Endothelial cell of umbilical vein (primary cell): ENCODE results near the gene GRAMD1A. TPM values are rescaled to one million over a fixed set of nuclear protein-coding genes. Genes with fewer than 3 reads are reported as not detected.

ENCODE experiments used
- BruUV-seq: library from RNA; stranded (reverse); fragments of 400-500 nt; replicated peaks from 2 replicates; lab custom pipeline; 2021; lab: Mats Ljungman, UMichigan
- CTCF ChIA-PET: fragments of 300-600, 350-600 bp; sonication (Branson Sonifier 250); formaldehyde crosslinking; loops from one replicate; lab custom pipeline; 2021; ENCODE audit warnings: antibody characterized with exemption, inconsistent platforms; lab: Charles Lee
- POLR2A ChIA-PET: fragments of 300-600, 350-600 bp; sonication (Branson Sonifier 250); formaldehyde crosslinking; loops from one replicate; lab custom pipeline; 2021; ENCODE audit warnings: antibody characterized with exemption, inconsistent platforms; lab: Charles Lee
- DNase-seq: peaks from one replicate; pipeline ENCODE4 v3.0.0-alpha.2; 2011; ENCODE audit warnings: low read depth, low spot score
- FAIRE-seq: peaks from 2 replicates; lab custom pipeline; 2011; peaks lifted over from hg19 to GRCh38; lab: Jason Lieb, UNC
- H2AFZ ChIP-seq: 2 replicates; pipeline ENCODE4 v1.6.0; 2012; ENCODE audit warnings: low read depth, low read length, control low read depth, inconsistent platforms
- H3K27ac ChIP-seq: 2 replicates; pipeline ENCODE4 v1.5.1; 2011; ENCODE audit warnings: low read depth, mild to moderate bottlenecking, control low read depth, low read length, moderate library complexity; ENCODE audit not compliant: insufficient read depth
- H3K27me3 ChIP-seq, 2 experiments: 2 replicates each; pipeline versions ENCODE4 v1.6.0 to v1.6.1; 2011; ENCODE audit warnings: low read length in 2 of 2, mixed read lengths in 1 of 2; ENCODE audit not compliant: control insufficient read depth in 2 of 2, insufficient read depth in 2 of 2
- H3K36me3 ChIP-seq, 2 experiments: 2 replicates in 1 of 2; 3 replicates in 1 of 2; pipeline ENCODE4 v1.5.1; 2011; ENCODE audit warnings: low read length in 2 of 2, mild to moderate bottlenecking in 1 of 2, moderate library complexity in 1 of 2; ENCODE audit not compliant: control insufficient read depth in 2 of 2, insufficient read depth in 2 of 2; ENCODE audit errors: extremely low read depth in 1 of 2
- H3K4me1 ChIP-seq: 3 replicates; pipeline ENCODE4 v1.5.1; 2011; ENCODE audit warnings: mild to moderate bottlenecking, low read length; ENCODE audit not compliant: control insufficient read depth, insufficient read depth; ENCODE audit errors: extremely low read depth
- H3K4me2 ChIP-seq: 2 replicates; pipeline ENCODE4 v1.6.1; 2011; ENCODE audit warnings: low read length, control low read depth, mixed read lengths; ENCODE audit not compliant: insufficient read depth
- H3K4me3 ChIP-seq, 3 experiments: fragments of 200-600 bp in 1 of 3; sonication (generic), shearing (Covaris generic) in 1 of 3; replicated peaks in 1 of 3; 2 replicates each; pipeline ENCODE4 v1.5.1; 2011 to 2016; ENCODE audit warnings: control low read depth in 3 of 3, low read length in 3 of 3, mild to moderate bottlenecking in 2 of 3, inconsistent platforms in 1 of 3, low read depth in 1 of 3, moderate library complexity in 1 of 3; ENCODE audit not compliant: insufficient read depth in 1 of 3
- H3K79me2 ChIP-seq: 2 replicates; pipeline ENCODE4 v1.6.0; 2012; ENCODE audit warnings: low read length, inconsistent platforms; ENCODE audit not compliant: control insufficient read depth, insufficient read depth
- H3K9ac ChIP-seq: replicated peaks from 2 replicates; pipeline ENCODE3; 2011; ENCODE audit warnings: low read length, control low read depth; ENCODE audit not compliant: insufficient read depth; ENCODE audit errors: extremely low read depth
- H3K9me1 ChIP-seq: replicated peaks from 3 replicates; pipeline ENCODE4 v1.6.0; 2011; ENCODE audit warnings: mild to moderate bottlenecking, low read length; ENCODE audit not compliant: control insufficient read depth, insufficient read depth; ENCODE audit errors: extremely low read depth
- H3K9me3 ChIP-seq: replicated peaks from 2 replicates; pipeline ENCODE4 v1.5.1; 2012; ENCODE audit warnings: low read length, inconsistent platforms; ENCODE audit not compliant: control insufficient read depth, insufficient read depth
- H4K20me1 ChIP-seq: replicated peaks from 2 replicates; pipeline ENCODE3; 2011; ENCODE audit warnings: mild to moderate bottlenecking, low read length; ENCODE audit not compliant: control insufficient read depth, insufficient read depth; ENCODE audit errors: extremely low read depth
- EZH2 ChIP-seq: IDR thresholded peaks from 2 replicates; pipeline ENCODE4 v1.6.1; 2012; ENCODE audit warnings: borderline replicate concordance, low read depth, mild to moderate bottlenecking, moderate library complexity, low read length, inconsistent platforms; ENCODE audit not compliant: severe bottlenecking
- FOS ChIP-seq: IDR thresholded peaks from 2 replicates; pipeline ENCODE4 v1.6.1; 2011; ENCODE audit warnings: mild to moderate bottlenecking, low read length, moderate library complexity, borderline replicate concordance; ENCODE audit not compliant: insufficient read depth
- GATA2 ChIP-seq: IDR thresholded peaks from 2 replicates; pipeline ENCODE4 v1.7.0; 2011; ENCODE audit warnings: low read depth, mild to moderate bottlenecking, moderate library complexity, mixed read lengths, low read length; ENCODE audit not compliant: insufficient read length, insufficient read depth
- JUN ChIP-seq: IDR thresholded peaks from 2 replicates; pipeline ENCODE4 v1.6.1; 2011; ENCODE audit warnings: borderline replicate concordance, low read depth; ENCODE audit not compliant: insufficient read length, insufficient read depth
- MYC ChIP-seq: IDR thresholded peaks from one replicate; pipeline ENCODE4 v1.6.1; 2011; ENCODE audit warnings: mild to moderate bottlenecking, low read depth, low read length
- POLR2A ChIP-seq: IDR thresholded peaks from 2 replicates; pipeline ENCODE4 v1.6.1; 2012; ENCODE audit warnings: low read depth, mild to moderate bottlenecking, control low read depth, low read length
- POLR2AphosphoS5 ChIP-seq: IDR thresholded peaks from 2 replicates; pipeline ENCODE4 v1.6.1; 2012; ENCODE audit warnings: low read depth, mild to moderate bottlenecking, control low read depth, low read length, moderate library complexity; ENCODE audit not compliant: insufficient read depth
- dilution Hi-C: fragments of 300-500 bp; cut with MboI; formaldehyde crosslinking; loops from one replicate; pipeline ENCODE4 v1.15.0; 2019; ENCODE audit warnings: low sequenced_read_pairs; ENCODE audit not compliant: extremely low pct_ligation_motif_present
- intact Hi-C: fragments of 100-400 bp; cut with micrococcal nuclease; formaldehyde crosslinking; loops from one replicate; pipeline ENCODE4 v1.10.0; 2022
- polyA plus RNA-seq, 4 experiments: library from polyadenylated mRNA; depleted of rRNA in 3 of 4; stranded (reverse) in 3 of 4; unstranded in 1 of 4; fragments of >200 nt; gene quantifications; 2 replicates each; pipeline versions ENCODE4 v1.2.1 to v1.2.3, GENCODE V29; 2011 to 2012; ENCODE audit warnings: missing spikeins in 1 of 4
- total RNA-seq: library from RNA; stranded (reverse); gene quantifications from 2 replicates; pipeline ENCODE4 v1.2.3, GENCODE V29; 2021
- TF ChIP-seq, protein P1 (sequence below): IDR thresholded peaks from 2 replicates; pipeline ENCODE4 v1.6.1; 2011; ENCODE audit not compliant: insufficient read depth, insufficient read length
- TF ChIP-seq, protein P2 (sequence below), 2 donors: IDR thresholded peaks; 1 replicate in 1 of 2; 2 replicates in 1 of 2; pipeline ENCODE4 v1.5.1; 2011; ENCODE audit warnings: low read length in 2 of 2, mild to moderate bottlenecking in 2 of 2, moderate library complexity in 2 of 2, control low read depth in 1 of 2, inconsistent platforms in 1 of 2, low read depth in 1 of 2; ENCODE audit not compliant: insufficient read depth in 1 of 2; ENCODE audit errors: extremely low read depth in 1 of 2

GRAMD1A gene
- total and polyA plus RNA-seq, 2 donors (not counting 3 experiments of a cell fraction or from before 2014, with no cell fraction given), result 127 to 130 TPM

DNA sequence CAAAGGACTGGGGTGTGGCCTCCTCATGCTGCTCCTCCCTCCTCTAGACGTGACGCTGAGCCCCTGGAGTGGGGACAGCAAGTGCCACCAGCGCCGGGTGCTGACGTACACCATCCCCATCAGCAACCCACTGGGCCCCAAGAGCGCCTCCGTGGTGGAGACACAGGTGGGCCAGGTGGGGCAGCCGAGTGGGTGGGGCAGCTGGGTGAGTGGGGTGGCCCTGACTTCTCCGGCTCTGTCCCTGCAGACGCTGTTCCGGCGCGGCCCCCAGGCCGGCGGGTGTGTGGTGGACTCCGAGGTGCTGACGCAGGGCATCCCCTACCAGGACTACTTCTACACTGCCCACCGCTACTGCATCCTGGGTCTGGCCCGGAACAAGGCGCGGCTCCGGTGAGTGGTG lies 19.0 kb downstream of the GRAMD1A start:
- dilution Hi-C loops, result no loop called here
- CTCF ChIA-PET, result interaction anchor here (1.1 kb wide), 1 partner anchor 20 kb away, joined by 3 read pairs; no protein-coding TSS in a partner anchor
- Histone ChIP-seq H3K27me3 (no peaks in the 10 kb centered on the region), H3K36me3 (peaks cover 13 to 69% of the 10 kb centered on the region in 2 experiments), H3K9me1 (no peaks in the 10 kb centered on the region), H3K4me1 (no peaks in the 10 kb centered on the region), H3K4me2 (no peak overlapping the region), H3K27ac (no peak overlapping the region), H3K9ac (no peak overlapping the region), H4K20me1 (no peaks in the 10 kb centered on the region), H3K9me3 (no peaks in the 10 kb centered on the region), H2AFZ (no peak overlapping the region), H3K79me2 (no peaks in the 10 kb centered on the region), H3K4me3 (no peak overlapping the region)
- intact Hi-C loops, result no loop called here
- DNase-seq (no peak), FAIRE-seq (no peak)
- TF ChIP-seq EZH2, result no peak
- TF ChIP-seq, protein P1, sequence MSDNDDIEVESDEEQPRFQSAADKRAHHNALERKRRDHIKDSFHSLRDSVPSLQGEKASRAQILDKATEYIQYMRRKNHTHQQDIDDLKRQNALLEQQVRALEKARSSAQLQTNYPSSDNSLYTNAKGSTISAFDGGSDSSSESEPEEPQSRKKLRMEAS, result no peak
- no peak for TF ChIP-seq GATA2
- no peak for TF ChIP-seq POLR2AphosphoS5
- no peak for TF ChIP-seq FOS
- TF ChIP-seq JUN, result no peak
- no peak for TF ChIP-seq MYC
- TF ChIP-seq POLR2A, result no peak
- TF ChIP-seq, protein P2, sequence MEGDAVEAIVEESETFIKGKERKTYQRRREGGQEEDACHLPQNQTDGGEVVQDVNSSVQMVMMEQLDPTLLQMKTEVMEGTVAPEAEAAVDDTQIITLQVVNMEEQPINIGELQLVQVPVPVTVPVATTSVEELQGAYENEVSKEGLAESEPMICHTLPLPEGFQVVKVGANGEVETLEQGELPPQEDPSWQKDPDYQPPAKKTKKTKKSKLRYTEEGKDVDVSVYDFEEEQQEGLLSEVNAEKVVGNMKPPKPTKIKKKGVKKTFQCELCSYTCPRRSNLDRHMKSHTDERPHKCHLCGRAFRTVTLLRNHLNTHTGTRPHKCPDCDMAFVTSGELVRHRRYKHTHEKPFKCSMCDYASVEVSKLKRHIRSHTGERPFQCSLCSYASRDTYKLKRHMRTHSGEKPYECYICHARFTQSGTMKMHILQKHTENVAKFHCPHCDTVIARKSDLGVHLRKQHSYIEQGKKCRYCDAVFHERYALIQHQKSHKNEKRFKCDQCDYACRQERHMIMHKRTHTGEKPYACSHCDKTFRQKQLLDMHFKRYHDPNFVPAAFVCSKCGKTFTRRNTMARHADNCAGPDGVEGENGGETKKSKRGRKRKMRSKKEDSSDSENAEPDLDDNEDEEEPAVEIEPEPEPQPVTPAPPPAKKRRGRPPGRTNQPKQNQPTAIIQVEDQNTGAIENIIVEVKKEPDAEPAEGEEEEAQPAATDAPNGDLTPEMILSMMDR (IDR thresholded peaks at IDR 0.05; ENCODE audit: extremely low read depth in 1 of 2, insufficient read depth in 1 of 2, low read depth in 1 of 2, low read length in 2 of 2), result no peak
- POLR2A ChIA-PET, result interaction anchor here (0.7 kb wide), 1 partner anchor 126 kb away, joined by 3 read pairs; no protein-coding TSS in a partner anchor
- no TSS peak for BruUV-seq
